HG03025 (cell line): ENCODE data around the gene PLEKHG5.

Source experiments
- ATAC-seq: cut with Tn5 transposase; IDR thresholded peaks from one replicate; pipeline ENCODE4 v1.9.1; 2021; ENCODE audit warnings: mild to moderate bottlenecking, moderate library complexity; ENCODE audit not compliant: unreplicated experiment, low FRiP score

PLEKHG5 gene

DNA sequence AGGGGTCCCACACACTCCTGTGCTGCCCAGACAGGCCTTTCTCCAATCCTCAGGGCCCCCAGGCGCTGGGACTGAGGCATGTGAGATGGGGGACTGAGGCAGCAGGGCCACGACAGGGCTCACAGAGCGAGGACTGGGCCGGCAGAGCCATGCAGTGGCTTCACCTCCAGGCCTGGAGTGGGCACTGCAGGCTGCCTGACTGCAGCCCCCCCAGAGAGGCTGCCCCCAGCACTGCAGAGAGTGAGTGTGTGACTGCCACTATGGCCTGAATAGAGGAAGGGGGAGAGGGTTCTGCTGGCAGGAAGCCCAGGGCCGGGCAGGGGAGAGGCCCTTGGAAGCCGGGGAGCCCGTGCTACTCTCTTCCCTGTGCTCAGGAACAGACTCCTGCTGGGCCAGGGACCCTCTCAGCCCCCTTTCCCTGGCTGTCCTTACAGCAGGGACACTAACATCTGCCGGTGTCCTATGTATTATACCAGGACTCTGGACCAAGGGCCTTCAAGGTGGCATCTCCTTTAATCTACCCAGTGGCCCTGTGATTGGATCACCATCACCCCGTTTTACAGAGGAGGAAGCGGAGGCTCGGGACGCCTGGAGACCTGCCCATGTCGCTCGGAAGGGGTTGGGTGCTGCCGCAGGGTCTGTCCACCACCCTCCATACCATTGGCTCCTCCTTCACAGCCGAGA lies 20.2 kb upstream of the PLEKHG5 start:
- no peak for ATAC-seq

- no peak for ATAC-seq
These were observed 19.6 kb upstream of the PLEKHG5 start for GRCh38 chr1:6511056-6511455.

- no peak for ATAC-seq
These were observed 19.0 kb upstream of the PLEKHG5 start for GRCh38 chr1:6510493-6510892.

DNA sequence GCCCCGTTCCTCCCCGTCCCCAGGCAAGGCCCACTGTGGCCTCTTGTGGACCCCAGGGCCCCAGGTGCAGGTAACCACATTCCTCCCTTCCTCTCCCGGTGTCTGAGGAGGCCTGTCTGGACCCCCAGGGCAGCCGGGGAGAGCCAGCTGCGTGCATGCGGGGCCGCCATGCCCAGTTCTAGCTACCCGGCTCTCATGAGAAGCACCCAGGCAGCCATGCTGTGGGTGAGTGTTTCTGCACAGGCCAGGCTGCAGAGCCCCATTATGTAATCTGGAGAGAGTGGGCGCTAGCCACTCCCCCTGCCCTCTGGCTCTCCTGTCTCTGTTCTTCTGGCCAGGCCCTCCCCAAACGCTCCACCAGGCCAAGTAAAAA lies 18.4 kb upstream of the PLEKHG5 start:
- ATAC-seq = no peak

DNA sequence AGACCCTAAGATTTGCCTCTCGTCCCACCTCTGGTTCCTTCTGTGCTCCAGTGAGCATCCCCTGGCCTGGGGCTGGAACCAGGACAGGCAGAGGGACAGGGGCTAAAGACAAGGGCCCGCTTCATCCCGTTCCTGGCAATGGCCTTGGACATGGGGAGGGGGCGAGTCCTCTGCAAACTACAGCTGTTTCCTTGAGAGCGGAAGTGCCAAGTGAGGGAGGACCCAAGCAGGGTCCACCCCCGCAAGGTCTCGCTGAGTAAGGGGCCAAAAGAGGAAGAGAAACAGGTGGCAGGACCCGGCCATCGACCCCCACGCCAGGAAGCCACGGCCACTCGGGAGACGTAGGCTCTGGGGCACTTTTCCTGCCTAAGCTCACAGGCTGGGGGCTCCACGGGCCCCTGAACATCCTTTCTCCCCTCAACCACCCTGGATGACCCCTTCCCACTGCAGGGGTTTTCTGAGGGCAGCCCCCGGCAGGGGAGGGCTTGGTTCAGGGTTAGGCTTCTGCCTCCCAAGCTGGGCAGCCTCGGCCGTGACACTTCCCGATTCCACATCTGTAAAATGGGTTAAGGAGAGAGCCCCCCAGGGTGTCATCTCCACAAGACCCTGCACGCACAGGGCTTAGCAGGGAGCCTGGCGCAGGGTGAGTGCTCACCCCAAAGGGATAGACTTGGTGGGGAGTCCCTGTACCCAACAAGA lies 17.9 kb upstream of the PLEKHG5 start:
- no peak for ATAC-seq

GRCh38 chr1:6508816-6509189 lies 17.3 kb upstream of the PLEKHG5 start:
- ATAC-seq = no peak

- ATAC-seq = no peak
These were observed 16.8 kb upstream of the PLEKHG5 start for GRCh38 chr1:6508154-6508815.

GRCh38 chr1:6507461-6507911 lies 16.0 kb upstream of the PLEKHG5 start:
- no peak for ATAC-seq

DNA sequence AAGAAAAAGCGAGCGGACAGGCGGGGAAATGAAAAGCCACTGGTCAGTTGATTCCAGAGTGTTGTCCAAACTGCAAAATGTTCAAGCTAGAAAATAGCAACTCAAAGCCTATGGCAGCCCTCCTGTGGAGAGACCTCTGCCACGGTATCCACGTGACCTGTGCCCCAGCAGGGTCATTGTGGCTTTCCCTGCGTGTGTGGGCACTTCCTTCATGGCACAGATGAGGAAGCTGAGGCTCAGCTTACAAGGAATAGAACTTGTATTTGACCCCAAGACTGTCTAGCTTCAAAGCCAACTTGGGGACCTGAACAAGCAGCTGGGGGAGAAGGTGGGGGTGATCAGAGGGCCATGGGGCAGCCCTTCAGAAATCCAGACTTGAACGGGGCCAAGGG lies 15.6 kb upstream of the PLEKHG5 start:
- ATAC-seq = no peak

GRCh38 chr1:6506210-6507036 lies 15.0 kb upstream of the PLEKHG5 start:
- ATAC-seq = no peak

DNA sequence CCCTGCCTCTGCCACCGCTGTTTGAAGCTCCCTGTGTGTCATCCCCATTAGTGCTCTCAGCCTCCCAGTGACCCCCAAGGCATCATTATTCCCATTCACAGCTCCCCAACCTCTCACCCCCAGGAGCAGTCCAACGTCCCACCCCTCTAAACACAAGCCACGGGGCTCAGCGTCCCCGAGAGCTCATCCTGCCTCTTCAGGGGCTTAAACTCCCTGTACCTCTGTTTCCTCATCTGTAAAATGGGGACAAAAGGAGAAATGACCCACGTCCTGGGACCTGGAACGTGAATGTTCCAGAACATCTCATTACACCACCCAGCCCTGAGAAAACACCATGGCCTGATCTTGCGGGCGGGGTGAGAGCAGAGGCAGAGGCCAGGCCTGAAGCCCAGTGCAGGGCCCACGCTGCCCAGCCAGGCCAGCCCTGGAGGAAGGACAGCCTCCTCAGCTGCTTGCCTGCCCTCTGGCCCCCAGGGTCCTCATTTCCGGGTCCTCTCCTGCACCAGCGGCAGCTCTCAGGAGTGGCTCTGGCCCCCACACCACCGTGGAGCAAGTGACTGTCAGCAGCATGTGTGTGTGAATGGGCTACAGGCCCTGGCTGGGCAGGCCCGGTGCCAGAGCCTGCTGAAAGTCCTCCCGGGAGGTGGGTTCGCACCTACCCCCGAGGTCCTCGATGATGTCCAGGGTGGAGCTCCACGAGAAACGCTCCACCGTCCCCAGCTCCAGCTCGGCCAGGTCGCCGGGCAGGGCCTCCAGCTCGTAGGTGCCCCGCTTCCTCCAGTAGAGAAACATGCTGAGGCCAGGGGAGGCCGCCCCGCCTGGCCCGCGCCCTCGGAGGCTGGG lies 14.1 kb upstream of the PLEKHG5 start:
- no peak for ATAC-seq

- ATAC-seq = no peak
These were observed 13.4 kb upstream of the PLEKHG5 start for GRCh38 chr1:6504887-6505286.

GRCh38 chr1:6503884-6504602 lies 12.6 kb upstream of the PLEKHG5 start:
- ATAC-seq = no peak

GRCh38 chr1:6502000-6502891 lies 10.8 kb upstream of the PLEKHG5 start:
- no peak for ATAC-seq

GRCh38 chr1:6501279-6501813 lies 9.9 kb upstream of the PLEKHG5 start:
- ATAC-seq = no peak

- no peak for ATAC-seq
These were observed 9.2 kb upstream of the PLEKHG5 start for GRCh38 chr1:6500544-6501278.

DNA sequence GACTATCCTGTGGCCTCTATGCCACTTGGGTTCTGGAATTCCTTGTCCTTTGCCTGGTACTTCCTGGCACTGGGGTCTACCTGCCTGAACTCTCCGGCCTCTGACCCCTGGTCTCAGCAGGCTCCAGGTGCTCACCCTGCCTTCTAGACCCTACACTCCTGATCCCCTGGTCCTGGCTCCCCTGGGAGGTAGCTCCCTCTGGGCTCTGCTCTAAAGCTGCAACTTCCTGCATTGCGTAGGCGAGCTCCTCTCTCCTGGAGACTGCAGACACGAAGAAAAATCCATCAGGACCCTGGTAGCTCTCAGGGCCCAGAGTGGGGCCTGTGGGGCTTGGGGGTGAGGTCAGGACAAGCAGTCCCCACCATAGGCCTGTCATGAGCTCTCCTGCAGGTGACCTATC lies 7.8 kb upstream of the PLEKHG5 start:
- ATAC-seq = no peak
